Stimulated activated CD4-positive, alpha-beta T cell treated with anti-CD3 and anti-CD28 coated beads, Interleukin-12 subunit alpha, Interleukin-12 subunit beta, amount 100 ng/mL, for 48 hours (primary cell): ENCODE results near the gene FBXO30.

Experiments used
- DNase-seq, 3 donors: peaks; one replicate each; pipeline ENCODE4 v3.0.0-alpha.2; 2020; ENCODE audit warnings: low read depth in 2 of 3, low spot score in 1 of 3

Gene FBXO30

GRCh38 chr6:145756170-145756662 lies 58.4 kb downstream of the FBXO30 start:
- DNase-seq: no peak

- no peak for DNase-seq
These were observed 58.9 kb downstream of the FBXO30 start for GRCh38 chr6:145755682-145756081.

GRCh38 chr6:145752638-145753037 lies 62.0 kb downstream of the FBXO30 start:
- DNase-seq: no peak

DNA sequence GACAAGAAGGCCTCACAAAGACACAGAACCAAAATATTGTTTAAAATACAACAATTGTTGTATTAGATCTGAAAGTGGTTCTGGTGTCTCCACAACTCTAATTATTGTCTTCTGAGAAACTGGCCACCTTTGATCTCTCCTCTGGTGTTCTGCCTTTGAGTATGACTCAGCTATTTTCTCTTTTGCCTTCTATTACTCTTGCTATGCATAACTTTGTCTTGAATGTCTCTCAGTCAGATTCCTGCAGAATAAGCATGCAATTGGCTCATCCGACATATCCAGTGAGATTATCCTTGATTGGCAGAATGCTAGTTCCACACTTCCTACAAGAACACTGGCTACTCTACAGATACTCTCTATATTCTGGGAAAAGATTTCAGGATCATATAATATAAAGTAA lies 65.0 kb downstream of the FBXO30 start:
- no peak for DNase-seq

GRCh38 chr6:145745861-145746260 lies 68.7 kb downstream of the FBXO30 start:
- DNase-seq: no peak

DNA sequence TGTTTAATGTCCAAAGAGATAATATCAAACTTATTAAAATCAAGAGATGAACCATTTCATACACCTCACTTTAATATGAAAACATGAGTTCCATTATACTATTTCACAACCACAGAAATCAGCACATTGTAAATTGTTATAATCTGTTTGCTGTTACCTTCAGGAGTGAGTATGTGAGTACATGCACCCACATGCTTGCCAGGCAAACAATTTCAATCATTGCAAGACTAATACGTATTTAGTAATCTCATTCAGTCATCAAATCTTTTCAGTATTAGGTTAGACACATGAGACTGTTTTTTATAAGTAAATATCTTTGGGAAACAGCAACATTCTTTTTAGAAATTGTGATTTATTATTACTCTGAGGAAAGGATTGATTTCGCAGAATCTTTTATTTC lies 70.0 kb downstream of the FBXO30 start:
- DNase-seq: no peak
